GM20000 (cell line): Measurements from ENCODE around the gene MET.

Experiments used
- DNase-seq: peaks from one replicate; pipeline ENCODE4 v3.0.0; 2012; ENCODE audit warnings: low spot score
- TF ChIP-seq, protein P1 (sequence below): IDR thresholded peaks from 2 replicates; pipeline ENCODE4 v1.5.1; 2012; ENCODE audit warnings: mild to moderate bottlenecking, control low read depth; ENCODE audit errors: extremely low read depth, missing control alignments

MET gene

DNA sequence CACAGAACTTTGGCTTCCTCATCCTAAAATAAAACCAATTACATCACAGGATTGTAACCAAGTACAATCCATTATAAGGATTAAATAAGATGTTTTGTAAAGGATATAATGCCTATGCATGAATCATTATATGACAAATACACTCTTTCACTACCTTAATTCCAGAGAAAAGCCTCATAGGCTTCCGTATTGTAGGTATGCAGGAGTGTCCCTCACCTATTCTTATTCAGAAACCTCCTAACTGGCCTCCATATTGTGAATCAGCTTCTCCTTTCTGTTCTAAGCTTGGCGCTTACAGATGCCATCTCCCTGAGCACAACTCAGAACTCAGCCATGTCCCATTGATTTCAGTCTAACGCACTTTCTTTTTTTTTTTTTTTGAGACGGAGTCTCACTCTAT, 120.8 kb downstream of the MET start:
- TF ChIP-seq, protein P1, sequence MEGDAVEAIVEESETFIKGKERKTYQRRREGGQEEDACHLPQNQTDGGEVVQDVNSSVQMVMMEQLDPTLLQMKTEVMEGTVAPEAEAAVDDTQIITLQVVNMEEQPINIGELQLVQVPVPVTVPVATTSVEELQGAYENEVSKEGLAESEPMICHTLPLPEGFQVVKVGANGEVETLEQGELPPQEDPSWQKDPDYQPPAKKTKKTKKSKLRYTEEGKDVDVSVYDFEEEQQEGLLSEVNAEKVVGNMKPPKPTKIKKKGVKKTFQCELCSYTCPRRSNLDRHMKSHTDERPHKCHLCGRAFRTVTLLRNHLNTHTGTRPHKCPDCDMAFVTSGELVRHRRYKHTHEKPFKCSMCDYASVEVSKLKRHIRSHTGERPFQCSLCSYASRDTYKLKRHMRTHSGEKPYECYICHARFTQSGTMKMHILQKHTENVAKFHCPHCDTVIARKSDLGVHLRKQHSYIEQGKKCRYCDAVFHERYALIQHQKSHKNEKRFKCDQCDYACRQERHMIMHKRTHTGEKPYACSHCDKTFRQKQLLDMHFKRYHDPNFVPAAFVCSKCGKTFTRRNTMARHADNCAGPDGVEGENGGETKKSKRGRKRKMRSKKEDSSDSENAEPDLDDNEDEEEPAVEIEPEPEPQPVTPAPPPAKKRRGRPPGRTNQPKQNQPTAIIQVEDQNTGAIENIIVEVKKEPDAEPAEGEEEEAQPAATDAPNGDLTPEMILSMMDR: no peak
- no peak for DNase-seq

DNA sequence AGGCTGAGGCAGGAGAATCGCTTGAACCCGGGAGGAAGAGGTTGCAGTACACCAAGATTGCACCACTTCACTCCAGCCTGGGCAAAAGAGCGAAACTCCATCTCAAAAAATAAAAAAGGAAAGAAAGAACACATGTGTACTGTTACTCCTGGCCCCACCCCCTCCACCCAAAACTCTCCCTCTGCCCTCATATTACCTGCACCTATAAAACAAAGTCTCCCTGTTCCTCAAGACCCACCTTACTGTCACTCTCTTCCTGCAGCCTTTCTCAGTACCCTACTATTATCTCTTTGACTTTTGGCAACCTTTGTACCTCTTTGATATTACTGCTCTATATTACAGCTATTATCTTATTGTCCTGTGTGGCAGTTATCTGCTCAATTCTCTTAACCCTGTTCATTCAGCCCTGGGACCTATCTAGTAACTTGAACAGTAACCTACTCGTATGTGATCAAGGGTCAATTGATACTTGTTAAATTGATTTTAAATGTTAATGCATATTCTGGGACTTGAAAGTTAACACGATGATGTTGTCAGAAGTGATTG, 121.9 kb downstream of the MET start:
- no peak for DNase-seq
- TF ChIP-seq, protein P1: no peak

DNA sequence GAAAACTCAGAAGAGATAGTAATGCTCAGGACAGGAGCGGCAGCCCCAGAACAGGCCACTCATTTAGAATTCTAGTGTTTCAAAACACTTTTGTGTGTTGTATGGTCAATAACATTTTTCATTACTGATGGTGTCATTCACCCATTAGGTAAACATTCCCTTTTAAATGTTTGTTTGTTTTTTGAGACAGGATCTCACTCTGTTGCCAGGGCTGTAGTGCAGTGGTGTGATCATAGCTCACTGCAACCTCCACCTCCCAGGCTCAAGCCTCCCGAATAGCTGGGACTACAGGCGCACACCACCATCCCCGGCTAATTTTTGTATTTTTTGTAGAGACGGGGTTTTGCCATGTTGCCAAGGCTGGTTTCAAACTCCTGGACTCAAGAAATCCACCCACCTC, 124.5 kb downstream of the MET start:
- TF ChIP-seq, protein P1: no peak
- DNase-seq: no peak

DNA sequence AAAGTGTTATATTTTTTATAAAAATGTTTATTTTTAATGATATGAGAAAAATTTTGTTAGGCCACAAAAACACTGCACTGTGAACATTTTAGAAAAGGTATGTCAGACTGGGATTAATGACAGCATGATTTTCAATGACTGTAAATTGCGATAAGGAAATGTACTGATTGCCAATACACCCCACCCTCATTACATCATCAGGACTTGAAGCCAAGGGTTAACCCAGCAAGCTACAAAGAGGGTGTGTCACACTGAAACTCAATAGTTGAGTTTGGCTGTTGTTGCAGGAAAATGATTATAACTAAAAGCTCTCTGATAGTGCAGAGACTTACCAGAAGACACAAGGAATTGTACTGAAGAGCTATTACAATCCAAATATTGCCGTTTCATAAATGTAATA, 125.6 kb downstream of the MET start:
- TF ChIP-seq, protein P1: no peak
- DNase-seq: no peak

DNA sequence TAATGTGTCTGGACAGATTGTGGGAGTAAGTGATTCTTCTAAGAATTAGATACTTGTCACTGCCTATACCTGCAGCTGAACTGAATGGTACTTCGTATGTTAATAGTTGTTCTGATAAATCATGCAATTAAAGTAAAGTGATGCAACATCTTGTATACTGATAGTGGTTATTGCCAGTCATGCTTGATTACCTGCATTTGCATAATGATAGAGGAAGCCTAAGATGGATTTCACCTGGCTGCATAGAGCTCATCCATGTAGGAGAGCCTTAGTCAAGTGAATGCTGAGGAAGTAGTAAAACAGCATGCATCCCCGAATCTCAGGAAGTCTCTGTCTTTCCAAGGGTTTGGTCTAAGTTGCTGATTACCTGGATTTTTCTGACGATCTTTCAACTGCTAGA, 126.2 kb downstream of the MET start:
- DNase-seq: no peak
- TF ChIP-seq, protein P1: no peak

DNA sequence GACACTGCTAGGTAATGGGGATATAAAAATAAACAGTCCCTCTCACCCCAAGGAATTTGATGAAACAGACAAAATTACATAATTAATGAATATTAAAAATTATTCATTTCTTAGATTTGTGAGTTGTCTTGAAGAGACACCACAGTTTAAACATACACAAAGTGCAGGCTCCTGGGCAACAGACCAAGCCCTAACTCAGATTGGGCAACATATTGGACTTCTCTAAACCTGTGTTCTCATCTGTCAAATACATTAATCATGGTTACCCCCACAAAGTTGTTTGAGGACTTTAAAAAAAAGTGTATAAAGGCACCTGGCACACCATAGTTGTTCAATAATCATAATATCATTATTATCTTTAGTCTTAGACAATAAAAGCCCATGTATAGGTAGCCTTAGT, 127.9 kb downstream of the MET start:
- DNase-seq: no peak
- TF ChIP-seq, protein P1: no peak

DNA sequence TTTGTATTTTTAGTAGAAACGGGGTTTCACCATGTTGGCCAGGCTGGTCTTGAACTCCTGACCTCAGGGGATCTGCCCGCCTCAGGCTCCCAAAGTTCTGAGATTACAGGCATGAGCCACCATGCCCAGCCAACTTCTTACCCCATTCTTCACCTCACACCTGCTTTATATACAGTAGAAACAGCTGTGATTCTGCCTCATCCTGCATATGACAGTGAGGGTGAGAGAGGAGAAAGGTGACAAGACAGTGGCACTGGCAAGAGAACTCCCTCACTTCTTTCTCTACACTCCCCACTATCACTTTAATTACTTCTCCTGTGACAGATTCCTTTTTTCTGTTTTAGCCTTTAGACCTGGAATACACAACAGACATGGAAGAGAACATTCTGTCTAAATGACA, 128.6 kb downstream of the MET start:
- TF ChIP-seq, protein P1: no peak
- no peak for DNase-seq
